Skeletal muscle tissue (tissue), 4 donors: Measurements from ENCODE around the gene IDH3G. TPM values are rescaled to one million over a fixed set of nuclear protein-coding genes. Genes with fewer than 3 reads are reported as not detected.

Experiments
- H3K27ac ChIP-seq: one replicate; pipeline ENCODE4 v1.7.0; 2013; ENCODE audit warnings: mild to moderate bottlenecking, low read depth, low read length, inconsistent platforms
- H3K27me3 ChIP-seq, 3 donors: one replicate each; pipeline ENCODE4 v1.7.0; 2013; ENCODE audit warnings: low read length in 3 of 3; ENCODE audit not compliant: control insufficient read depth in 3 of 3, insufficient read depth in 3 of 3
- H3K36me3 ChIP-seq, 3 donors: one replicate each; pipeline ENCODE4 v1.7.0; 2013; ENCODE audit warnings: low read length in 3 of 3; ENCODE audit not compliant: control insufficient read depth in 3 of 3, insufficient read depth in 3 of 3
- H3K4me1 ChIP-seq, 3 donors: one replicate each; pipeline ENCODE4 v1.7.0; 2013; ENCODE audit warnings: low read length in 3 of 3, mild to moderate bottlenecking in 3 of 3; ENCODE audit not compliant: control insufficient read depth in 3 of 3, insufficient read depth in 3 of 3
- H3K4me3 ChIP-seq, 3 donors: one replicate each; pipeline ENCODE4 v1.7.0; 2013; ENCODE audit warnings: low read length in 3 of 3
- H3K9ac ChIP-seq, 3 donors: one replicate each; pipeline ENCODE4 v1.7.0; 2013; ENCODE audit warnings: low read length in 3 of 3, mild to moderate bottlenecking in 3 of 3, moderate library complexity in 2 of 3, low read depth in 1 of 3
- H3K9me3 ChIP-seq, 3 donors: one replicate each; pipeline ENCODE4 v1.7.0; 2013; ENCODE audit warnings: low read length in 3 of 3; ENCODE audit not compliant: control insufficient read depth in 3 of 3
- total RNA-seq: library from RNA; depleted of rRNA; stranded (reverse); fragments of >200 nt; gene quantifications from one replicate; pipeline ENCODE4 v1.2.3, GENCODE V29; 2014
- donor health status: Osteomylitis.

IDH3G gene
- total RNA-seq, 1 donor from 2014 or later = 25.1 TPM

DNA sequence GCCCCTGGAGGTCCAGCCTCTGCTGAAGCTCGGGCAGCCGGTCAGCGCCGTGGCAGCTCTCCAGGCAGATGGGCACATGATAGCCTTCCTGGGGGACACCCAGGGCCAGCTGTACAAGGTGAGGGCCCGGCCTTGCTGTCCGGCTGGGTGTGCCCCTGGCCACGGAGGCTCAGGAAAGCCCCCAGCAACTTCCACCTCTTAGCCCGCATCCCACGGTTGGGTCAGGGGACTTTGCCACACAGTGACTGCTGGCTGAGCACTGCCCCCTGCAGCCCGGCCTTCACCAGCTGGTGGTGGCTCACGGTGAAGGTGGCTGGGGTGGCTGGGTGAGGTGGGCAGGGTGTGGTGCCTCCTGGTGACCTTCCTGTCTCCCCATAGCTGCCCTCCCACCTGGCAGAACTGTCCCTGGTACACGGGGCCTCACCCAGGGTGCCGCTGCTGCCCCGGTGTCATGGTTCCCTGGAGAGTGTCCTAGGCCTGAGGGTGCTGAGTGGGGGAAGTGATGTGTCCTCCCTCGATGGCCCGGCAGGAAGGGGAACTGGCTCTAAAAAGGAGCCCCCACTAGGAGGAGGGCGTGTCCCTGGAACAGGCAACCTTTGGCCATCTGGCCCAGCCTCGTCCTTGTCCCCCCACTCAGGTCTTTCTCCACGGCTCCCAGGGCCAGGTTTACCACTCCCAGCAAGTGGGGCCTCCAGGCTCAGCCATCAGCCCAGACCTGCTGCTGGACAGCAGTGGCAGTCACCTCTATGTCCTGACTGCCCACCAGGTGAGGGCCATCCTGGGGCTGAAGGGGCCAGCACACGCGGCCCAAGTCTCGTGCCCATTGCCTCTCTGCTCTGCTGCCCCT is 25.6 kb downstream of the IDH3G start:
- H3K9me3 ChIP-seq = no peaks in the 10 kb centered on the region
- H3K27ac ChIP-seq = no peak overlapping the region
- H3K36me3 ChIP-seq = no peaks in the 10 kb centered on the region
- no peak overlapping the region for H3K4me3 ChIP-seq
- H3K9ac ChIP-seq = no peak overlapping the region
- H3K4me1 ChIP-seq = peaks cover 9 to 23% (median 16%) of the 10 kb centered on the region in 3 donors
- H3K27me3 ChIP-seq = peaks cover 0 to 4% (median 0%) of the 10 kb centered on the region in 3 donors

DNA sequence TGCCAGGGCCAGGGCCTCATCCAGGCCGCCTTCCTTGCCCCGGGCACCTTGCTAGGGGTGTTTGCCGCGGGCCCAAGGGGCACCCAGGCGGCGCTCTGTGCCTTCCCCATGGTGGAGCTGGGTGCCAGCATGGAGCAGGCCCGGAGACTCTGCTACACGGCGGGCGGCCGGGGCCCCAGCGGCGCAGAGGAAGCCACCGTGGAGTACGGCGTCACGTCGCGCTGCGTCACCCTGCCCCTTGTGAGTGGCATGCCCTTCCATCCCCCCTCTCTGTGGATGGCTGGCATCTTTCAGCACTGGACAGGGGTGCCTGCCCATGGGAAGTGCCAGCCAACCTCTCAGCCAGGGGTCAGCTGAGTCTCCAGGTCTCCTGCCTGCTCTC is 26.5 kb downstream of the IDH3G start:
- Histone ChIP-seq H3K9ac (no peak overlapping the region), H3K4me1 (peaks cover 9 to 23% (median 16%) of the 10 kb centered on the region in 3 donors), H3K27me3 (peaks cover 0 to 4% (median 0%) of the 10 kb centered on the region in 3 donors), H3K36me3 (no peaks in the 10 kb centered on the region), H3K4me3 (no peak overlapping the region), H3K27ac (no peak overlapping the region), H3K9me3 (no peaks in the 10 kb centered on the region)

DNA sequence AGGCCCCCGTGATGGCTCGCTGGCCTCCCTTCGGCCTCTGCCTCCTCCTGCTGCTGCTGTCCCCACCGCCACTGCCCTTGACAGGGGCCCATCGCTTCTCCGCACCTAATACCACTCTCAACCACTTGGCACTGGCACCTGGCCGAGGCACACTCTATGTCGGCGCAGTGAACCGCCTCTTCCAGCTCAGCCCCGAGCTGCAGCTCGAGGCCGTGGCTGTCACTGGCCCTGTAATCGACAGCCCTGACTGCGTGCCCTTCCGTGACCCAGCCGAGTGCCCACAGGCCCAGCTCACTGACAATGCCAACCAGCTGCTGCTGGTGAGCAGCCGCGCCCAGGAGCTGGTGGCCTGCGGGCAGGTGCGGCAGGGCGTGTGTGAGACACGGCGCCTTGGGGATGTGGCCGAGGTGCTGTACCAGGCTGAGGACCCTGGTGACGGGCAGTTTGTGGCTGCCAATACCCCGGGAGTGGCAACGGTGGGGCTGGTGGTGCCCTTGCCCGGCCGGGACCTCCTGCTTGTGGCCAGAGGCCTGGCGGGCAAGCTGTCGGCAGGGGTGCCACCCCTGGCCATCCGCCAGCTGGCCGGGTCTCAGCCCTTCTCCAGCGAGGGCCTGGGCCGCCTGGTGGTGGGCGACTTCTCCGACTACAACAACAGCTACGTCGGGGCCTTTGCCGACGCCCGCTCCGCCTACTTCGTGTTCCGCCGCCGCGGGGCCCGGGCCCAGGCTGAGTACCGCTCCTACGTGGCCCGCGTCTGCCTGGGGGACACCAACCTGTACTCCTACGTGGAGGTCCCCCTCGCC is 27.1 kb downstream of the IDH3G start:
- Histone ChIP-seq H3K9me3 (no peaks in the 10 kb centered on the region), H3K4me1 (peaks cover 9 to 23% (median 16%) of the 10 kb centered on the region in 3 donors), H3K27me3 (peaks cover 0 to 4% (median 0%) of the 10 kb centered on the region in 3 donors), H3K36me3 (no peaks in the 10 kb centered on the region), H3K27ac (peak overlapping the region; percentile 13), H3K9ac (no peak overlapping the region), H3K4me3 (no peak overlapping the region)

GRCh38 chrX:153766098-153766817 is 27.9 kb downstream of the IDH3G start:
- Histone ChIP-seq H3K9me3 (no peaks in the 10 kb centered on the region), H3K27ac (peak overlapping the region; percentile 13), H3K27me3 (peaks cover 0 to 4% (median 0%) of the 10 kb centered on the region in 3 donors), H3K9ac (no peak overlapping the region), H3K4me3 (no peak overlapping the region), H3K4me1 (peaks cover 9 to 23% (median 16%) of the 10 kb centered on the region in 3 donors), H3K36me3 (no peaks in the 10 kb centered on the region)

DNA sequence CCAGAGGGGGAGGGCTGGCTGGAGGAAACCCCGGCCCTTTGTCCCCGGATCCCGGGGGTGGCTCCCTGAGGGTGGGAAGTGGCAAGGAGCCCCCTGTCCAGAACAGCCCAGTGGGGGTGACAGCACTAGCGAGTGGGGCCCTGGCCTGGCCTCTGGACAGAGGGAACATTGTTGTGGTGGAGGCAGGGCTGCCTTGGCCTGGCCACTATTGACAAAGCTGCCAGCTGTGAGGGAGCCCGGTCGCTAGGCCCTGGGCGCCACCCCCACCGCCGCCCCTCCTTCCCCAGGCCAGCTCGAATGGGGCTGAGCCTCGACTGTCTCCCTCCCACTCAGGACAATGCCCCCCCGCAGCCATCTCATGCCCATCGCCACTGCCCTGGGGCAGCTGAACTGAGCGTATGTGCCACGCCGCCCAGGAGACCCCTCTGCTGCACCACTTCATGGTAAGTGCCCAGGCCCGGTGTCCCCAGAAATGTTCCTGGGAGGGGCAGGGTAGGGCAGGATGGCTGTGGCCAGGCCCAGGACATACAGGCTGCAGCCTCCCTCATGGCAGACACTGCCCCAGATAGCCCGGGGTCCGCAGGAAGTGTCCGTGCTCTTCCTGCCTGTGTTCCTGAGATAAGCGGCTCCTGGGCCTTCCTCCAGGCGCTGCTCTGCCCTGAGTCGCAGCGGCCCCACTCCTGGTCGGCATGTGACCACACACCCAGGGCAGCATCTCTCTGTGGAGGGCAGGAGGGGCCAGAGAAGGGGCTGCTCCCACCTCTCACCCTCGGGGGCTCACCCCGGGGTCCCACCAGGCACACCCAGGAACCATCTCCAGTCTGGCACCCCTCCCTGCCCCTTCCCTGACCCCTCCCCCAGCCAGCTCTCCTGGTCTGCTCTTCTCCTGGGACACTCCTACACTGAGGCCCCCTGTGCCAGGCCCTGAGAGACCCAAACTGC is 28.8 kb downstream of the IDH3G start:
- Histone ChIP-seq H3K4me3 (no peak overlapping the region), H3K9me3 (no peaks in the 10 kb centered on the region), H3K36me3 (no peaks in the 10 kb centered on the region), H3K27ac (no peak overlapping the region), H3K9ac (no peak overlapping the region), H3K27me3 (no peaks in the 10 kb centered on the region), H3K4me1 (peaks cover 9 to 23% (median 16%) of the 10 kb centered on the region in 3 donors)

GRCh38 chrX:153764786-153765137 is 29.4 kb downstream of the IDH3G start:
- Histone ChIP-seq H3K27me3 (no peaks in the 10 kb centered on the region), H3K4me1 (peaks cover 9 to 23% (median 16%) of the 10 kb centered on the region in 3 donors), H3K36me3 (no peaks in the 10 kb centered on the region), H3K9ac (no peak overlapping the region), H3K4me3 (no peak overlapping the region), H3K27ac (no peak overlapping the region), H3K9me3 (no peaks in the 10 kb centered on the region)

DNA sequence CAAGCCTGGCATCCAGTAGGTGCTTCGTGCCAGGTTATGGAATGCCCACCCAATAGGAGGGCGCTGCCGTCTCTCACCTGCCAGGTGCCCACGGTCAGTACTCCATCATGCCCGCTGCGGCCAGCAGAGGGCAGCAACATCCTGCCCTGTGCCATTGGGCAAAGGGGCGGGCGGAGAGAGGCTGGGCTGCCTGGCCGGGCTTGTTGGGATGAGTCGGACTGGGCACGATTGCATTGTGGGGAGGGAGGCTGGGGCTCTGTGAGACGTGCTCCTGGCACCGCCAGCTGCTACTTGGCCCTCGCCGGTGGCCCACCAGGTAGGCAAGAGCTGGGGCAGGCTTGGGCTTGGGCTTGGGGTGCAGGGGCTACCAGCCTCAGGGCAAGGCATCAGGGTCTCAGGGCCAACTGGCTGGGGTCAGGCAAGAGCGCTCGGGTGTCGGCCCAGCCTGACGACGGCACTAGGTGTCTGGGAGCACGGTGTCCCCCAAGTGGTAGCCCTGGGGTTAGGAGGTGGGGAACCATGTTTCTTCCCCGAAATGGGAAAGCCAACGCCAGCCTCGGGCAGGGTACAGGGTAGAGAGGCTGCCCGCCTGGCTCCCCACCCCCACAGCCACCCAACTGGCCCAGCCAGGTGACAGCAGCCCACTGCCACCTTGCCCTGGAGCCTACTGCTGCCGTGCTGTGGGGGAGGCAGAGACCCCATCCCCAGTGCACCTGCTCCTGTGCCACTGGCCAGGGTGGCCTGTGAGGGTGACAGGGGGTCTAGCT is 30.0 kb downstream of the IDH3G start, which contains the start of gene PLXNB3:
Gene PLXNB3 (plus strand): TSS at position 261 of the 767 bp plus-strand sequence. CDS start 1,287 bp downstream, outside the sequence.
- Histone ChIP-seq H3K27ac (no peak within 1 kb of the TSS), H3K36me3 (no peaks in the 10 kb centered on the region), H3K4me3 (peak within 1 kb of the TSS in 1 of 3 donors; percentile 22), H3K27me3 (no peaks in the 10 kb centered on the region), H3K4me1 (peaks cover 9 to 23% (median 16%) of the 10 kb centered on the region in 3 donors), H3K9ac (no peak within 1 kb of the TSS), H3K9me3 (no peaks in the 10 kb centered on the region)

- H3K4me1 ChIP-seq = peaks cover 9 to 23% (median 16%) of the 10 kb centered on the region in 3 donors
- H3K9ac ChIP-seq = no peak overlapping the region
- H3K36me3 ChIP-seq = no peaks in the 10 kb centered on the region
- no peak overlapping the region for H3K4me3 ChIP-seq
- no peaks in the 10 kb centered on the region for H3K27me3 ChIP-seq
- no peaks in the 10 kb centered on the region for H3K9me3 ChIP-seq
- H3K27ac ChIP-seq = no peak overlapping the region
Measured at GRCh38 chrX:153763298-153763932, 30.8 kb downstream of the IDH3G start.
